CD4-positive, CD25-positive, alpha-beta regulatory T cell (primary cell): Measurements from ENCODE around the gene AFF4. TPM values are rescaled to one million over a fixed set of nuclear protein-coding genes. Genes with fewer than 3 reads are reported as not detected.
"Not testable (repeated sequence)": the region's sequence is repeated elsewhere in the genome, so short reads cannot be mapped to it uniquely, and the experiment has no call there.

ENCODE experiments used
- ATAC-seq, 2 donors: fragments of 150-1000 bp; cut with Tn5 transposase; one replicate each; pipeline ENCODE4 v1.10.0; 2021; ENCODE audit warnings: low read depth in 2 of 2, moderate number of reproducible peaks in 2 of 2, moderate library complexity in 1 of 2
- DNase-seq, 3 donors: peaks; one replicate each; pipeline versions ENCODE4 v3.0.0 to v3.0.0-alpha.2; 2012 to 2022; ENCODE audit warnings: mixed read lengths in 1 of 3
- H3K27ac ChIP-seq: one replicate; pipeline ENCODE4 v1.7.0; 2013; ENCODE audit warnings: mild to moderate bottlenecking, low read length; ENCODE audit not compliant: insufficient read depth, poor library complexity, severe bottlenecking
- H3K27me3 ChIP-seq: one replicate; pipeline ENCODE4 v1.7.0; 2013; ENCODE audit warnings: low read length; ENCODE audit not compliant: control insufficient read depth, insufficient read depth
- H3K36me3 ChIP-seq: one replicate; pipeline ENCODE4 v1.7.0; 2013; ENCODE audit warnings: mild to moderate bottlenecking, low read length, moderate library complexity; ENCODE audit not compliant: control insufficient read depth, insufficient read depth
- H3K4me1 ChIP-seq: 2 replicates; pipeline ENCODE4 v1.7.0; 2013; ENCODE audit warnings: mild to moderate bottlenecking, low read length; ENCODE audit not compliant: insufficient read depth, control insufficient read depth, poor library complexity, severe bottlenecking
- H3K4me3 ChIP-seq: one replicate; pipeline ENCODE4 v1.7.0; 2013; ENCODE audit warnings: low read depth, mild to moderate bottlenecking, low read length, moderate library complexity
- H3K9me3 ChIP-seq, 2 experiments: 1 replicate in 1 of 2; 2 replicates in 1 of 2; pipeline ENCODE4 v1.7.0; 2013; ENCODE audit warnings: low read length in 2 of 2, mild to moderate bottlenecking in 1 of 2, moderate library complexity in 1 of 2; ENCODE audit not compliant: control insufficient read depth in 2 of 2
- H3K27ac Mint-ChIP-seq, 3 donors: one replicate each; pipeline ENCODE4 v1.8.0; 2020 to 2022; ENCODE audit warnings: mild to moderate bottlenecking in 3 of 3, mixed read lengths in 3 of 3, moderate library complexity in 2 of 3
- H3K27me3 Mint-ChIP-seq: one replicate; pipeline ENCODE4 v1.8.0; 2022; ENCODE audit warnings: mild to moderate bottlenecking, mixed read lengths
- H3K36me3 Mint-ChIP-seq: one replicate; pipeline ENCODE4 v1.8.0; 2020; ENCODE audit warnings: mixed read lengths
- H3K4me1 Mint-ChIP-seq, 4 donors: one replicate each; pipeline ENCODE4 v1.8.0; 2020 to 2022; ENCODE audit warnings: mixed read lengths in 4 of 4, mild to moderate bottlenecking in 1 of 4
- H3K4me3 Mint-ChIP-seq, 4 donors: one replicate each; pipeline ENCODE4 v1.8.0; 2020 to 2022; ENCODE audit warnings: mild to moderate bottlenecking in 4 of 4, mixed read lengths in 4 of 4, moderate library complexity in 3 of 4
- H3K9me3 Mint-ChIP-seq, 7 donors: one replicate each; pipeline ENCODE4 v1.8.0; 2020 to 2022; ENCODE audit warnings: mixed read lengths in 7 of 7, mild to moderate bottlenecking in 3 of 7, moderate library complexity in 2 of 7
- polyA plus RNA-seq, 4 donors: library from polyadenylated mRNA; unstranded; fragments of 300-500 nt; fragmentation: Illumina TruSeq; gene quantifications; one replicate each; pipeline ENCODE4 v1.2.3, GENCODE V29; 2021
- total RNA-seq: library from RNA; stranded (reverse); gene quantifications from one replicate; pipeline ENCODE4 v1.2.3, GENCODE V29; 2022

AFF4 gene
- total and polyA plus RNA-seq, 5 donors from 2014 or later = 13.5 to 74.8 (median 16.8) TPM

- Mint-ChIP-seq H3K9me3 (no peaks in the 10 kb centered on the region), H3K36me3 (no peaks in the 10 kb centered on the region), H3K27me3 (peaks cover 25% of the 10 kb centered on the region), H3K4me3 (no peak overlapping the region), H3K4me1 (peaks cover 0 to 9% (median 5%) of the 10 kb centered on the region in 4 donors), H3K27ac (no peak overlapping the region)
- Histone ChIP-seq H3K27ac (no peak overlapping the region), H3K36me3 (no peaks in the 10 kb centered on the region), H3K4me1 (peaks cover 3% of the 10 kb centered on the region), H3K4me3 (no peak overlapping the region), H3K9me3 (no peaks in the 10 kb centered on the region), H3K27me3 (peaks cover 7% of the 10 kb centered on the region)
- DNase-seq (no peak), ATAC-seq (no peak)
These were observed 102.7 kb downstream of the AFF4 start for GRCh38 chr5:132860742-132861141.

- ATAC-seq = no peak
- H3K36me3 Mint-ChIP-seq = no peaks in the 10 kb centered on the region
These were observed 103.5 kb downstream of the AFF4 start for GRCh38 chr5:132859889-132860437.

GRCh38 chr5:132856011-132856410 lies 107.4 kb downstream of the AFF4 start:
- Mint-ChIP-seq H3K36me3 (no peaks in the 10 kb centered on the region), H3K27ac (no peak overlapping the region)

More at GRCh38 chr5:132859889-132860437, 103.5 kb downstream of the AFF4 start:
- Mint-ChIP-seq H3K27me3 (peaks cover 25% of the 10 kb centered on the region), H3K9me3 (no peaks in the 10 kb centered on the region), H3K4me3 (no peak overlapping the region), H3K27ac (peak overlapping the region in 1 of 3 donors; percentile 48), H3K4me1 (peaks cover 0 to 4% (median 0%) of the 10 kb centered on the region in 4 donors)
- DNase-seq = no peak
- no peaks in the 10 kb centered on the region for H3K4me1 ChIP-seq
- no peaks in the 10 kb centered on the region for H3K36me3 ChIP-seq
- peaks cover 7% of the 10 kb centered on the region for H3K27me3 ChIP-seq
- no peaks in the 10 kb centered on the region for H3K9me3 ChIP-seq
- no peak overlapping the region for H3K4me3 ChIP-seq
- H3K27ac ChIP-seq = no peak overlapping the region

GRCh38 chr5:132854992-132855391 lies 108.4 kb downstream of the AFF4 start:
- H3K27me3 Mint-ChIP-seq = peaks cover 21% of the 10 kb centered on the region
- H3K4me1 Mint-ChIP-seq = not testable (repeated sequence)

More at GRCh38 chr5:132856011-132856410, 107.4 kb downstream of the AFF4 start:
- Histone ChIP-seq H3K4me1 (no peaks in the 10 kb centered on the region), H3K27ac (no peak overlapping the region), H3K9me3 (no peaks in the 10 kb centered on the region), H3K36me3 (no peaks in the 10 kb centered on the region), H3K27me3 (peaks cover 4% of the 10 kb centered on the region), H3K4me3 (no peak overlapping the region)
- Mint-ChIP-seq H3K9me3 (peaks cover 0 to 1% (median 0%) of the 10 kb centered on the region in 7 donors), H3K4me3 (no peak overlapping the region), H3K27me3 (peaks cover 23% of the 10 kb centered on the region), H3K4me1 (no peaks in the 10 kb centered on the region)
- ATAC-seq = no peak
- DNase-seq = no peak

GRCh38 chr5:132854301-132854700 lies 109.1 kb downstream of the AFF4 start:
- H3K4me3 Mint-ChIP-seq = no peak overlapping the region
- DNase-seq = no peak

More at GRCh38 chr5:132854992-132855391, 108.4 kb downstream of the AFF4 start:
- H3K27me3 ChIP-seq, H3K4me3 ChIP-seq, H3K27ac ChIP-seq, ATAC-seq, H3K9me3 Mint-ChIP-seq, DNase-seq, H3K27ac Mint-ChIP-seq, H3K36me3 Mint-ChIP-seq, H3K9me3 ChIP-seq, H3K36me3 ChIP-seq, H3K4me3 Mint-ChIP-seq, H3K4me1 ChIP-seq: not testable (repeated sequence)

GRCh38 chr5:132853790-132854189 lies 109.6 kb downstream of the AFF4 start:
- H3K36me3 Mint-ChIP-seq = no peaks in the 10 kb centered on the region
- no peak overlapping the region for H3K27ac ChIP-seq
- H3K4me1 Mint-ChIP-seq = no peaks in the 10 kb centered on the region
- ATAC-seq (no peak), DNase-seq (no peak)
- H3K4me3 ChIP-seq = no peak overlapping the region
- no peak overlapping the region for H3K4me3 Mint-ChIP-seq
- H3K27me3 ChIP-seq = peaks cover 2% of the 10 kb centered on the region
- peaks cover 21% of the 10 kb centered on the region for H3K27me3 Mint-ChIP-seq
- H3K9me3 ChIP-seq = no peaks in the 10 kb centered on the region
- no peaks in the 10 kb centered on the region for H3K4me1 ChIP-seq
- H3K9me3 Mint-ChIP-seq = peaks cover 0 to 1% (median 0%) of the 10 kb centered on the region in 7 donors
- no peaks in the 10 kb centered on the region for H3K36me3 ChIP-seq
- no peak overlapping the region for H3K27ac Mint-ChIP-seq

More at GRCh38 chr5:132854301-132854700, 109.1 kb downstream of the AFF4 start:
- Mint-ChIP-seq H3K36me3 (no peaks in the 10 kb centered on the region), H3K9me3 (peaks cover 0 to 1% (median 0%) of the 10 kb centered on the region in 7 donors), H3K27ac (no peak overlapping the region), H3K27me3 (peaks cover 21% of the 10 kb centered on the region), H3K4me1 (no peaks in the 10 kb centered on the region)
- no peak for ATAC-seq
- H3K4me3 ChIP-seq = no peak overlapping the region
- no peaks in the 10 kb centered on the region for H3K4me1 ChIP-seq
- no peaks in the 10 kb centered on the region for H3K9me3 ChIP-seq
- no peaks in the 10 kb centered on the region for H3K36me3 ChIP-seq
- peaks cover 2% of the 10 kb centered on the region for H3K27me3 ChIP-seq
- no peak overlapping the region for H3K27ac ChIP-seq

- H3K27ac ChIP-seq = no peak overlapping the region
- H3K9me3 Mint-ChIP-seq = peaks cover 0 to 1% (median 0%) of the 10 kb centered on the region in 7 donors
- ATAC-seq (no peak), DNase-seq (no peak)
- H3K36me3 Mint-ChIP-seq = no peaks in the 10 kb centered on the region
- no peaks in the 10 kb centered on the region for H3K36me3 ChIP-seq
- H3K27me3 Mint-ChIP-seq = peaks cover 22% of the 10 kb centered on the region
- peaks cover 2% of the 10 kb centered on the region for H3K27me3 ChIP-seq
- no peaks in the 10 kb centered on the region for H3K4me1 ChIP-seq
- H3K4me1 Mint-ChIP-seq = no peaks in the 10 kb centered on the region
- no peak overlapping the region for H3K4me3 Mint-ChIP-seq
- no peaks in the 10 kb centered on the region for H3K9me3 ChIP-seq
- H3K4me3 ChIP-seq = no peak overlapping the region
- H3K27ac Mint-ChIP-seq = no peak overlapping the region
These were observed 110.1 kb downstream of the AFF4 start for GRCh38 chr5:132853323-132853722.

GRCh38 chr5:132850066-132850465 lies 113.4 kb downstream of the AFF4 start:
- Mint-ChIP-seq H3K4me3 (peak overlapping the region in 1 of 4 donors; percentile 53), H3K27me3 (peaks cover 24% of the 10 kb centered on the region), H3K27ac (no peak overlapping the region), H3K36me3 (no peaks in the 10 kb centered on the region), H3K9me3 (peaks cover 0 to 3% (median 0%) of the 10 kb centered on the region in 7 donors), H3K4me1 (no peaks in the 10 kb centered on the region)
- Histone ChIP-seq H3K4me3 (no peak overlapping the region), H3K27me3 (peaks cover 2% of the 10 kb centered on the region), H3K36me3 (no peaks in the 10 kb centered on the region), H3K4me1 (no peaks in the 10 kb centered on the region), H3K9me3 (no peaks in the 10 kb centered on the region), H3K27ac (no peak overlapping the region)
- DNase-seq (no peak), ATAC-seq (no peak)
